ENCODE measurements around the gene MANSC4.

MANSC4 gene

GRCh38 chr12:27723212-27723611 lies 56.8 kb downstream of the MANSC4 start:
- Histone ChIP-seq H3K4me3 (ENCODE audit: low read depth, low read length) (no peak overlapping the region), H3K27me3 (no peaks in the 10 kb centered on the region), H3K9me3 (no peaks in the 10 kb centered on the region), H3K36me3 (peaks cover 56% of the 10 kb centered on the region), H3K4me1 (no peaks in the 10 kb centered on the region)
- no peak for TF ChIP-seq CTCF (IDR thresholded peaks at IDR 0.05; ENCODE audit: low read depth, low read length)
- DNase-seq: no peak

Measured in BE2C (cell line).